Measurements from ENCODE around the gene RNF103. TPM values are rescaled to one million over a fixed set of nuclear protein-coding genes. Genes with fewer than 3 reads are reported as not detected.

Gene RNF103
- total and polyA plus RNA-seq, 2 of the 13 experiments (the other 11 are each of a cell fraction or from before 2014, with no cell fraction given), result 19.8 to 21.1 TPM

- DNase-seq (ENCODE audit: low spot score), result peak; percentile 65
- TF ChIP-seq ZFP36L2 (CRISPR knock-in tag; IDR thresholded peaks at IDR 0.05), result no peak
- no peak for TF ChIP-seq ZNF570 (CRISPR knock-in tag; IDR thresholded peaks at IDR 0.05; ENCODE audit: borderline replicate concordance)
- no peak for TF ChIP-seq RAD51 (IDR thresholded peaks at IDR 0.05; ENCODE audit: borderline replicate concordance)
- TF ChIP-seq ZNF75D (CRISPR knock-in tag; IDR thresholded peaks at IDR 0.05; ENCODE audit: borderline replicate concordance), result no peak
- no peak for TF ChIP-seq CCDC6 (CRISPR knock-in tag; IDR thresholded peaks at IDR 0.05)
- TF ChIP-seq PRDM15 (CRISPR knock-in tag; IDR thresholded peaks at IDR 0.05), result no peak
- TF ChIP-seq TFDP1 (CRISPR knock-in tag; IDR thresholded peaks at IDR 0.05; ENCODE audit: borderline replicate concordance), result no peak
- 0 out of 2 replicates have a peak, but pooled peaks have one; percentile 26 for TF ChIP-seq HDAC1 (CRISPR knock-in tag; IDR thresholded peaks at IDR 0.05)
- TF ChIP-seq ZNF576 (CRISPR knock-in tag; IDR thresholded peaks at IDR 0.05), result no peak
- TF ChIP-seq FOXJ3 (CRISPR knock-in tag; IDR thresholded peaks at IDR 0.05; ENCODE audit: borderline replicate concordance), result no peak
- no peak for TF ChIP-seq NFRKB (IDR thresholded peaks at IDR 0.05)
- TF ChIP-seq CREB3 (CRISPR knock-in tag; IDR thresholded peaks at IDR 0.05), result no peak
- TF ChIP-seq GATAD2A (CRISPR knock-in tag; IDR thresholded peaks at IDR 0.05), result peak; percentile 43; the same call in 1 of the 2 replicates
- TF ChIP-seq HMG20B (CRISPR knock-in tag; conservative IDR thresholded peaks at IDR 0.05), result no peak
- no peak for TF ChIP-seq LCORL (IDR thresholded peaks at IDR 0.05)
- no peak for TF ChIP-seq LCORL (CRISPR knock-in tag; IDR thresholded peaks at IDR 0.05)
- no peak for TF ChIP-seq GPBP1L1 (CRISPR knock-in tag; IDR thresholded peaks at IDR 0.05)
- no peak for TF ChIP-seq ZNF225 (CRISPR knock-in tag; IDR thresholded peaks at IDR 0.05)
- TF ChIP-seq CENPBD1 (CRISPR knock-in tag; IDR thresholded peaks at IDR 0.05; ENCODE audit: borderline replicate concordance, low read depth), result no peak
Observed at GRCh38 chr2:86628091-86628522, 4.4 kb upstream of the RNF103 start.

More at GRCh38 chr2:86628091-86628522, 4.4 kb upstream of the RNF103 start:
- no peak overlapping the region for H2AFZ ChIP-seq (ENCODE audit: low read length)
- no peaks in the 10 kb centered on the region for H3K79me2 ChIP-seq (ENCODE audit: insufficient read depth, low read length)
- 2% methylated on average over 3 of the region's 3 CpGs for WGBS (ENCODE audit: low lambda C conversion rate)
- intact Hi-C loops (cut with micrococcal nuclease; ENCODE audit: unreplicated experiment), result no loop called here
- no TSS peak for BruUV-seq (replicated peaks)
- H3K9ac ChIP-seq (ENCODE audit: insufficient read depth, low read depth, low read length), result peak overlapping the region; percentile 28; the same call in 1 of the 2 replicates
- FAIRE-seq (peak; percentile 32), ATAC-seq (no peak)
- ChIA-PET POLR2A (interaction anchor here (1.1 to 1.2 kb wide), 2 partner anchors 45 to 77 kb away, joined by 3 read pairs; no protein-coding TSS in a partner anchor), CTCF (ENCODE audit: low intra/inter-chr PET ratio, low total read pairs) (no interaction called here)
- in situ Hi-C loops (cut with HindIII; ENCODE audit: extremely low pct_ligation_motif_present, low pct_unique_long_range_greater_than_20kb), result loop anchor here (10.0 kb wide), 1 partner anchor 47 kb away; no protein-coding TSS in a partner anchor
- no peaks in the 10 kb centered on the region for H3K9me3 ChIP-seq (ENCODE audit: low read length)
- H3K27ac ChIP-seq (ENCODE audit: extremely low read length, insufficient read depth, low read length), result peak overlapping the region; percentile 62
- H3K36me3 ChIP-seq (replicated peaks in 1 of 2; ENCODE audit: control insufficient read depth in 1 of 2, insufficient read depth in 2 of 2, low read length in 2 of 2), result no peaks in the 10 kb centered on the region
- peaks cover 81% of the 10 kb centered on the region for H3K4me1 ChIP-seq (ENCODE audit: insufficient read depth, low read length)
- H3K27me3 ChIP-seq (ENCODE audit: control insufficient read depth in 1 of 2, insufficient read depth in 2 of 2, low read length in 2 of 2), result no peaks in the 10 kb centered on the region
- H3K4me3 ChIP-seq (replicated peaks in 1 of 3; ENCODE audit: insufficient read depth in 1 of 3, low read depth in 2 of 3, low read length in 3 of 3), result peak overlapping the region; percentile 8 to 60 (median 51)
- H4K20me1 ChIP-seq (ENCODE audit: insufficient read depth, low read length), result no peaks in the 10 kb centered on the region
- H3K4me2 ChIP-seq (ENCODE audit: low read depth, low read length), result peak overlapping the region; percentile 80

Measured in HepG2 (cell line).